Measurements from ENCODE around the gene AP3D1. TPM values are rescaled to one million over a fixed set of nuclear protein-coding genes. Genes with fewer than 3 reads are reported as not detected.

Gene AP3D1
- total and polyA plus RNA-seq, 9 of the 15 experiments (the other 6 are each of a cell fraction or from before 2014, with no cell fraction given) = 1.2 to 86.1 (median 35.9) TPM

DNA sequence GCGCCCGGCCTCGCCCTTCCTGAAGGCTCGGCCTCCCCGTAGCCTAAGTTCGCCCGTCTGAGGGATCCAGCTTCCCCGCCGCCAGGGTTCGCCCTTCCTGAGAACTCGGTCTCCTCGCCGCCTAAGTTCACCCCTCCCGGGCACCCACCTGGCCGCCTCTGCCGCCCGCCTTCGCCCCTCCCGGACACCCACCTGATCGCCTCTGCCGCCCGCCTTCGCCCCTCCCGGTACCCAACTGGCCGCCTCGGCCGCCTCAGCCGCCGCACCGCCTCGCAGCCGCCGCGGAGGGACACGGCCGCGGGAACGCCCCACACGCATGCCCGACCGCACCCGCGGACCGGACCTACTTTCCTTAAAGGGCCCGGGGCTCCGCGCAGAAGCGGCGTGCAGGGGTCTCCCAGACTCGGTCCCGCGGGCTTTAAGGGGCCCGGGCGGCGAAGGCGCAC, 55.3 kb downstream of the AP3D1 start, which contains the start of gene MOB3A (continued):
- TF ChIP-seq, protein P1, sequence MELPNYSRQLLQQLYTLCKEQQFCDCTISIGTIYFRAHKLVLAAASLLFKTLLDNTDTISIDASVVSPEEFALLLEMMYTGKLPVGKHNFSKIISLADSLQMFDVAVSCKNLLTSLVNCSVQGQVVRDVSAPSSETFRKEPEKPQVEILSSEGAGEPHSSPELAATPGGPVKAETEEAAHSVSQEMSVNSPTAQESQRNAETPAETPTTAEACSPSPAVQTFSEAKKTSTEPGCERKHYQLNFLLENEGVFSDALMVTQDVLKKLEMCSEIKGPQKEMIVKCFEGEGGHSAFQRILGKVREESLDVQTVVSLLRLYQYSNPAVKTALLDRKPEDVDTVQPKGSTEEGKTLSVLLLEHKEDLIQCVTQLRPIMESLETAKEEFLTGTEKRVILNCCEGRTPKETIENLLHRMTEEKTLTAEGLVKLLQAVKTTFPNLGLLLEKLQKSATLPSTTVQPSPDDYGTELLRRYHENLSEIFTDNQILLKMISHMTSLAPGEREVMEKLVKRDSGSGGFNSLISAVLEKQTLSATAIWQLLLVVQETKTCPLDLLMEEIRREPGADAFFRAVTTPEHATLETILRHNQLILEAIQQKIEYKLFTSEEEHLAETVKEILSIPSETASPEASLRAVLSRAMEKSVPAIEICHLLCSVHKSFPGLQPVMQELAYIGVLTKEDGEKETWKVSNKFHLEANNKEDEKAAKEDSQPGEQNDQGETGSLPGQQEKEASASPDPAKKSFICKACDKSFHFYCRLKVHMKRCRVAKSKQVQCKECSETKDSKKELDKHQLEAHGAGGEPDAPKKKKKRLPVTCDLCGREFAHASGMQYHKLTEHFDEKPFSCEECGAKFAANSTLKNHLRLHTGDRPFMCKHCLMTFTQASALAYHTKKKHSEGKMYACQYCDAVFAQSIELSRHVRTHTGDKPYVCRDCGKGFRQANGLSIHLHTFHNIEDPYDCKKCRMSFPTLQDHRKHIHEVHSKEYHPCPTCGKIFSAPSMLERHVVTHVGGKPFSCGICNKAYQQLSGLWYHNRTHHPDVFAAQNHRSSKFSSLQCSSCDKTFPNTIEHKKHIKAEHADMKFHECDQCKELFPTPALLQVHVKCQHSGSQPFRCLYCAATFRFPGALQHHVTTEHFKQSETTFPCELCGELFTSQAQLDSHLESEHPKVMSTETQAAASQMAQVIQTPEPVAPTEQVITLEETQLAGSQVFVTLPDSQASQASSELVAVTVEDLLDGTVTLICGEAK (IDR thresholded peaks at IDR 0.05) = 0 out of 2 replicates have a peak, but pooled peaks have one; percentile 53
- TF ChIP-seq, protein P1 (CRISPR knock-in tag; IDR thresholded peaks at IDR 0.05) = no peak
- TF ChIP-seq NFIC (IDR thresholded peaks at IDR 0.05) = peak; percentile 48; the same call in 1 of the 2 replicates
- TF ChIP-seq CBX3 (IDR thresholded peaks at IDR 0.05; ENCODE audit: borderline replicate concordance in 1 of 2, low read length in 2 of 2) = 0 out of 3 replicates have a peak, but pooled peaks of 1 of the 2 experiments have one; percentile 22
- TF ChIP-seq CTBP1 (IDR thresholded peaks at IDR 0.05; ENCODE audit: borderline replicate concordance) = peak; percentile 92
- TF ChIP-seq POLR2AphosphoS5 (IDR thresholded peaks at IDR 0.05; ENCODE audit: control insufficient read depth, insufficient read depth, low read depth, low read length) = peak; percentile 29; the same call in 1 of the 2 replicates
- TF ChIP-seq, protein P2, sequence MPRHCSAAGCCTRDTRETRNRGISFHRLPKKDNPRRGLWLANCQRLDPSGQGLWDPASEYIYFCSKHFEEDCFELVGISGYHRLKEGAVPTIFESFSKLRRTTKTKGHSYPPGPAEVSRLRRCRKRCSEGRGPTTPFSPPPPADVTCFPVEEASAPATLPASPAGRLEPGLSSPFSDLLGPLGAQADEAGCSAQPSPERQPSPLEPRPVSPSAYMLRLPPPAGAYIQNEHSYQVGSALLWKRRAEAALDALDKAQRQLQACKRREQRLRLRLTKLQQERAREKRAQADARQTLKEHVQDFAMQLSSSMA (CRISPR knock-in tag; IDR thresholded peaks at IDR 0.05) = 0 out of 2 replicates have a peak, but pooled peaks have one; percentile 33
- peak; percentile 83 for TF ChIP-seq GTF2E2 (tag; IDR thresholded peaks at IDR 0.05)
- no peak for TF ChIP-seq MTF1 (CRISPR knock-in tag; IDR thresholded peaks at IDR 0.05; ENCODE audit: borderline replicate concordance)
- peak; percentile 49 for TF ChIP-seq ATF3 (IDR thresholded peaks at IDR 0.05)
- peak; percentile 84 for TF ChIP-seq ATF3 (CRISPR knock-in tag; conservative IDR thresholded peaks at IDR 0.05)
- TF ChIP-seq KDM1A (IDR thresholded peaks at IDR 0.05) = peak in 1 of 2 experiments; percentile 63; a peak in 1 of 4 replicates
- peak; percentile 48 for TF ChIP-seq FUS (optimal IDR thresholded peaks at IDR 0.05; ENCODE audit: low read depth, low read length)
- TF ChIP-seq EGR1 (conservative IDR thresholded peaks at IDR 0.05) = peak; percentile 32; the same call in 1 of the 2 replicates
- peak; percentile 83; the same call in 1 of the 2 replicates for TF ChIP-seq E2F3 (CRISPR knock-in tag; IDR thresholded peaks at IDR 0.05)
- TF ChIP-seq ZBTB26 (CRISPR knock-in tag; IDR thresholded peaks at IDR 0.05) = no peak
- peak; percentile 90 for TF ChIP-seq ESRRA (IDR thresholded peaks at IDR 0.05; ENCODE audit: borderline replicate concordance, low read depth)
